CD14-positive monocyte (primary cell): ENCODE data around the gene ZNF391. TPM values are rescaled to one million over a fixed set of nuclear protein-coding genes. Genes with fewer than 3 reads are reported as not detected.

ENCODE experiments used
- DNase-seq, 3 donors: peaks; one replicate each; pipeline ENCODE4 v3.0.0-alpha.2; 2011 to 2022
- H2AFZ ChIP-seq: 2 replicates; pipeline ENCODE4 v1.6.0; 2012; ENCODE audit warnings: mild to moderate bottlenecking, low read depth, low read length, inconsistent platforms; ENCODE audit not compliant: insufficient read depth, poor library complexity, severe bottlenecking
- H3K27ac ChIP-seq, 2 donors: 1 replicate in 1 of 2; 2 replicates in 1 of 2; pipeline ENCODE4 v1.5.1; 2012 to 2013; ENCODE audit warnings: low read length in 2 of 2, control low read depth in 1 of 2, inconsistent platforms in 1 of 2, low read depth in 1 of 2, mild to moderate bottlenecking in 1 of 2
- H3K27me3 ChIP-seq, 2 donors: one replicate each; pipeline versions ENCODE4 v1.6.0 to v1.6.1; 2011 to 2013; ENCODE audit warnings: low read length in 2 of 2; ENCODE audit not compliant: control insufficient read depth in 2 of 2, insufficient read depth in 2 of 2
- H3K36me3 ChIP-seq, 2 donors: replicated peaks in 1 of 2; 1 replicate in 1 of 2; 2 replicates in 1 of 2; pipeline versions ENCODE4 v1.5.1 to v1.6.1; 2012 to 2013; ENCODE audit warnings: low read length in 2 of 2, control low read depth in 1 of 2, inconsistent platforms in 1 of 2, mild to moderate bottlenecking in 1 of 2; ENCODE audit not compliant: insufficient read depth in 2 of 2, control insufficient read depth in 1 of 2
- H3K4me1 ChIP-seq, 2 donors: 1 replicate in 1 of 2; 2 replicates in 1 of 2; pipeline versions ENCODE4 v1.5.1 to v1.6.1; 2012 to 2013; ENCODE audit warnings: low read length in 2 of 2, control low read depth in 1 of 2, inconsistent platforms in 1 of 2, mild to moderate bottlenecking in 1 of 2, moderate library complexity in 1 of 2; ENCODE audit not compliant: insufficient read depth in 2 of 2, control insufficient read depth in 1 of 2
- H3K4me2 ChIP-seq: replicated peaks from 2 replicates; pipeline ENCODE3; 2012; ENCODE audit warnings: low read length, moderate library complexity, mild to moderate bottlenecking; ENCODE audit not compliant: poor library complexity, severe bottlenecking; ENCODE audit errors: extremely low read depth
- H3K4me3 ChIP-seq, 3 experiments: fragments of 200-600 bp in 1 of 3; sonication (generic) in 1 of 3; replicated peaks in 1 of 3; 1 replicate in 2 of 3; 2 replicates in 1 of 3; pipeline ENCODE4 v1.5.1; 2011 to 2013; ENCODE audit warnings: low read length in 3 of 3, mild to moderate bottlenecking in 3 of 3, control low read depth in 2 of 3, low read depth in 2 of 3, inconsistent platforms in 1 of 3, moderate library complexity in 1 of 3
- H3K79me2 ChIP-seq: 2 replicates; pipeline ENCODE4 v1.6.0; 2012; ENCODE audit warnings: mild to moderate bottlenecking, control low read depth, inconsistent platforms, low read length, moderate library complexity; ENCODE audit not compliant: insufficient read depth
- H3K9ac ChIP-seq: 2 replicates; pipeline ENCODE4 v1.6.0; 2017; ENCODE audit warnings: low read length, mild to moderate bottlenecking; ENCODE audit not compliant: insufficient read depth, poor library complexity, severe bottlenecking
- H3K9me3 ChIP-seq, 2 donors: replicated peaks in 1 of 2; 1 replicate in 1 of 2; 2 replicates in 1 of 2; pipeline versions ENCODE4 v1.5.1 to v1.6.1; 2012 to 2013; ENCODE audit warnings: low read length in 2 of 2, control low read depth in 1 of 2; ENCODE audit not compliant: control insufficient read depth in 1 of 2, insufficient read depth in 1 of 2
- H4K20me1 ChIP-seq: 2 replicates; pipeline ENCODE4 v1.6.0; 2012; ENCODE audit warnings: mild to moderate bottlenecking, low read length, control low read depth, moderate library complexity; ENCODE audit not compliant: insufficient read depth
- H3K27ac Mint-ChIP-seq, 7 donors: one replicate each; pipeline ENCODE4 v1.8.0; 2020; ENCODE audit warnings: mild to moderate bottlenecking in 7 of 7, mixed read lengths in 7 of 7, moderate library complexity in 6 of 7, inconsistent platforms in 2 of 7
- H3K27me3 Mint-ChIP-seq, 3 donors: one replicate each; pipeline ENCODE4 v1.8.0; 2021 to 2022; ENCODE audit warnings: low read depth in 3 of 3, mild to moderate bottlenecking in 3 of 3, mixed read lengths in 3 of 3, moderate library complexity in 3 of 3, inconsistent platforms in 1 of 3
- H3K36me3 Mint-ChIP-seq, 2 donors: one replicate each; pipeline ENCODE4 v1.8.0; 2020; ENCODE audit warnings: mixed read lengths in 2 of 2, inconsistent platforms in 1 of 2, mild to moderate bottlenecking in 1 of 2
- H3K4me1 Mint-ChIP-seq: one replicate; pipeline ENCODE4 v1.8.0; 2020; ENCODE audit warnings: mild to moderate bottlenecking, mixed read lengths
- H3K4me3 Mint-ChIP-seq, 2 donors: one replicate each; pipeline ENCODE4 v1.8.0; 2020; ENCODE audit warnings: mild to moderate bottlenecking in 2 of 2, mixed read lengths in 2 of 2, moderate library complexity in 1 of 2
- H3K9me3 Mint-ChIP-seq, 7 donors: one replicate each; pipeline ENCODE4 v1.8.0; 2020 to 2022; ENCODE audit warnings: mixed read lengths in 7 of 7, mild to moderate bottlenecking in 6 of 7, moderate library complexity in 6 of 7, inconsistent platforms in 2 of 7
- CTCF ChIP-seq: fragments of 200-600 bp; IDR thresholded peaks from one replicate; pipeline ENCODE4 v1.8.0; 2022; ENCODE audit warnings: antibody characterized with exemption, mild to moderate bottlenecking
- WGBS: methylation state at CpG from one replicate; pipeline ENCODE4 v1.1.5; 2013; ENCODE audit warnings: missing lambda C conversion rate; ENCODE audit not compliant: insufficient coverage; 5-methylcytosine and 5-hydroxymethylcytosine counted together
- intact Hi-C, 2 donors: fragments of 100-400 bp; cut with micrococcal nuclease; formaldehyde crosslinking; loops; one replicate each; pipeline versions ENCODE4 v1.15.0 to v1.15.1; 2023
- polyA plus RNA-seq, 3 donors: library from polyadenylated mRNA; depleted of rRNA in 1 of 3; unstranded in 2 of 3; stranded (reverse) in 1 of 3; fragments of 300-500 nt in 2 of 3; fragments of >200 nt in 1 of 3; fragmentation: Illumina TruSeq in 2 of 3; gene quantifications; 1 replicate in 2 of 3; 2 replicates in 1 of 3; pipeline ENCODE4 v1.2.3, GENCODE V29; 2012 to 2021

ZNF391 gene
- polyA plus RNA-seq, 3 donors = 0.07 to 0.17 TPM; not detected in 1

- H3K36me3 ChIP-seq = no peaks in the 10 kb centered on the region
- intact Hi-C loops = no loop called here
- no peaks in the 10 kb centered on the region for H3K36me3 Mint-ChIP-seq
- H2AFZ ChIP-seq = no peak overlapping the region
- DNase-seq = no peak
- H3K4me3 Mint-ChIP-seq = no peak overlapping the region
- H3K27me3 Mint-ChIP-seq = peaks cover 0 to 1% (median 0%) of the 10 kb centered on the region in 3 donors
- no peaks in the 10 kb centered on the region for H3K79me2 ChIP-seq
- H3K27ac ChIP-seq = no peak overlapping the region
- no peak for TF ChIP-seq CTCF
- no peak overlapping the region for H3K9ac ChIP-seq
- H3K27ac Mint-ChIP-seq = no peak overlapping the region
- no peaks in the 10 kb centered on the region for H3K27me3 ChIP-seq
- peaks cover 6 to 43% (median 24%) of the 10 kb centered on the region in 7 donors for H3K9me3 Mint-ChIP-seq
- no peaks in the 10 kb centered on the region for H3K4me1 ChIP-seq
- no peaks in the 10 kb centered on the region for H3K4me1 Mint-ChIP-seq
- H3K4me2 ChIP-seq = no peak overlapping the region
- peaks cover 6 to 39% of the 10 kb centered on the region in 2 donors for H3K9me3 ChIP-seq
- H3K4me3 ChIP-seq = no peak overlapping the region
- no CpG with 5 or more reads among the region's 2 CpGs for WGBS
- H4K20me1 ChIP-seq = no peaks in the 10 kb centered on the region
Measured at GRCh38 chr6:27358786-27359185, 29.8 kb upstream of the ZNF391 start.

- no peak for TF ChIP-seq CTCF
- H3K36me3 Mint-ChIP-seq = no peaks in the 10 kb centered on the region
- intact Hi-C loops = no loop called here
Measured at GRCh38 chr6:27359231-27359630, 29.3 kb upstream of the ZNF391 start.

More at GRCh38 chr6:27359231-27359630, 29.3 kb upstream of the ZNF391 start:
- Histone ChIP-seq H3K9me3 (peaks cover 6 to 39% of the 10 kb centered on the region in 2 donors), H3K4me3 (no peak overlapping the region), H2AFZ (no peak overlapping the region), H3K27me3 (no peaks in the 10 kb centered on the region), H4K20me1 (no peaks in the 10 kb centered on the region), H3K27ac (no peak overlapping the region), H3K79me2 (no peaks in the 10 kb centered on the region), H3K9ac (no peak overlapping the region), H3K4me2 (no peak overlapping the region), H3K36me3 (no peaks in the 10 kb centered on the region), H3K4me1 (no peaks in the 10 kb centered on the region)
- Mint-ChIP-seq H3K4me3 (no peak overlapping the region), H3K27ac (no peak overlapping the region), H3K4me1 (no peaks in the 10 kb centered on the region), H3K27me3 (peaks cover 0 to 1% (median 0%) of the 10 kb centered on the region in 3 donors), H3K9me3 (peaks cover 8 to 43% (median 24%) of the 10 kb centered on the region in 7 donors)
- no peak for DNase-seq
- no CpG with 5 or more reads among the region's 1 CpG for WGBS
